Progenitor cell of endocrine pancreas (in vitro differentiated cells): Measurements from ENCODE around the gene KCNQ1. TPM values are rescaled to one million over a fixed set of nuclear protein-coding genes. Genes with fewer than 3 reads are reported as not detected.

Experiments
- DNase-seq: peaks from one replicate; pipeline ENCODE4 v3.0.0; 2021; ENCODE audit warnings: low spot score; ENCODE audit not compliant: unreplicated experiment
- H3K27ac Mint-ChIP-seq: 2 replicates; pipeline ENCODE4 v1.8.0; 2021; ENCODE audit warnings: mild to moderate bottlenecking, moderate library complexity, mixed read lengths
- H3K27me3 Mint-ChIP-seq: 2 replicates; pipeline ENCODE4 v1.8.0; 2021; ENCODE audit warnings: mixed read lengths
- H3K36me3 Mint-ChIP-seq: 2 replicates; pipeline ENCODE4 v1.8.0; 2022; ENCODE audit warnings: mixed read lengths; ENCODE audit not compliant: insufficient read depth
- H3K4me1 Mint-ChIP-seq: 2 replicates; pipeline ENCODE4 v1.8.0; 2021; ENCODE audit warnings: low read depth, mixed read lengths
- H3K4me3 Mint-ChIP-seq: 2 replicates; pipeline ENCODE4 v1.8.0; 2021; ENCODE audit warnings: low read depth, mild to moderate bottlenecking, moderate library complexity, mixed read lengths
- H3K9me3 Mint-ChIP-seq: 2 replicates; pipeline ENCODE4 v1.8.0; 2021; ENCODE audit warnings: low read depth, mixed read lengths
- CTCF ChIP-seq: fragments of 200-600 bp; sonication (generic); IDR thresholded peaks from one replicate; pipeline ENCODE4 v1.5.0; 2021; ENCODE audit warnings: antibody characterized with exemption, mild to moderate bottlenecking; ENCODE audit not compliant: unreplicated experiment
- total RNA-seq: library from RNA; stranded (reverse); gene quantifications from 2 replicates; pipeline ENCODE4 v1.2.1, GENCODE V29; 2021

KCNQ1 gene
- total RNA-seq, 1 donor from 2014 or later = 3.3 TPM

GRCh38 chr11:2450321-2451041 is 5.7 kb downstream of the KCNQ1 start:
- H3K27me3 Mint-ChIP-seq = peaks cover 69% of the 10 kb centered on the region
- H3K4me1 Mint-ChIP-seq = no peaks in the 10 kb centered on the region
- H3K4me3 Mint-ChIP-seq = no peak overlapping the region
- DNase-seq = no peak
- no peak overlapping the region for H3K27ac Mint-ChIP-seq
- H3K36me3 Mint-ChIP-seq = no peaks in the 10 kb centered on the region
- peaks cover 3% of the 10 kb centered on the region for H3K9me3 Mint-ChIP-seq
- no peak for TF ChIP-seq CTCF

GRCh38 chr11:2451336-2451735 is 6.5 kb downstream of the KCNQ1 start:
- DNase-seq = no peak
- Mint-ChIP-seq H3K36me3 (no peaks in the 10 kb centered on the region), H3K4me1 (no peaks in the 10 kb centered on the region), H3K4me3 (no peak overlapping the region), H3K9me3 (peaks cover 5% of the 10 kb centered on the region), H3K27me3 (peaks cover 69% of the 10 kb centered on the region), H3K27ac (no peak overlapping the region)
- TF ChIP-seq CTCF = no peak

GRCh38 chr11:2451916-2452315 is 7.1 kb downstream of the KCNQ1 start:
- DNase-seq = no peak
- no peaks in the 10 kb centered on the region for H3K36me3 Mint-ChIP-seq
- no peak overlapping the region for H3K4me3 Mint-ChIP-seq
- H3K27ac Mint-ChIP-seq = no peak overlapping the region
- no peaks in the 10 kb centered on the region for H3K4me1 Mint-ChIP-seq
- peaks cover 5% of the 10 kb centered on the region for H3K9me3 Mint-ChIP-seq
- TF ChIP-seq CTCF = no peak
- H3K27me3 Mint-ChIP-seq = peaks cover 69% of the 10 kb centered on the region

- no peaks in the 10 kb centered on the region for H3K4me1 Mint-ChIP-seq
- no peaks in the 10 kb centered on the region for H3K36me3 Mint-ChIP-seq
- peaks cover 5% of the 10 kb centered on the region for H3K9me3 Mint-ChIP-seq
- no peak overlapping the region for H3K4me3 Mint-ChIP-seq
- no peak for DNase-seq
- peaks cover 69% of the 10 kb centered on the region for H3K27me3 Mint-ChIP-seq
- no peak for TF ChIP-seq CTCF
- H3K27ac Mint-ChIP-seq = no peak overlapping the region
Measured at GRCh38 chr11:2452321-2453012, 7.7 kb downstream of the KCNQ1 start.

GRCh38 chr11:2453436-2453835 is 8.6 kb downstream of the KCNQ1 start:
- Mint-ChIP-seq H3K27ac (no peak overlapping the region), H3K27me3 (peaks cover 72% of the 10 kb centered on the region), H3K4me1 (no peaks in the 10 kb centered on the region), H3K9me3 (peaks cover 5% of the 10 kb centered on the region), H3K4me3 (no peak overlapping the region), H3K36me3 (no peaks in the 10 kb centered on the region)
- TF ChIP-seq CTCF = no peak
- DNase-seq = no peak
